Spinal cord (tissue), 10 donors: Measurements from ENCODE around the gene TPO. TPM values are rescaled to one million over a fixed set of nuclear protein-coding genes. Genes with fewer than 3 reads are reported as not detected.

ENCODE experiments used
- DNase-seq, 6 donors: peaks; one replicate each; pipeline versions ENCODE4 v3.0.0 to v3.0.0-alpha.2; 2013 to 2015; ENCODE audit warnings: low spot score in 6 of 6, low read depth in 4 of 6
- H3K27ac ChIP-seq: one replicate; pipeline ENCODE4 v1.5.1; 2013; ENCODE audit warnings: low read depth, low read length, control low read depth
- H3K27me3 ChIP-seq: one replicate; pipeline ENCODE4 v1.6.1; 2013; ENCODE audit warnings: low read length; ENCODE audit not compliant: control insufficient read depth, insufficient read depth
- H3K36me3 ChIP-seq: one replicate; pipeline ENCODE4 v1.6.1; 2013; ENCODE audit warnings: low read length; ENCODE audit not compliant: control insufficient read depth, insufficient read depth
- H3K4me1 ChIP-seq: one replicate; pipeline ENCODE4 v1.6.1; 2013; ENCODE audit warnings: low read length; ENCODE audit not compliant: control insufficient read depth, insufficient read depth
- H3K4me3 ChIP-seq: one replicate; pipeline ENCODE4 v1.5.1; 2013; ENCODE audit warnings: low read depth, low read length, control low read depth
- H3K9me3 ChIP-seq: one replicate; pipeline ENCODE4 v1.6.1; 2013; ENCODE audit warnings: low read length; ENCODE audit not compliant: control insufficient read depth, insufficient read depth
- WGBS: methylation state at CpG from one replicate; pipeline ENCODE4 v1.1.5; 2013; ENCODE audit warnings: missing lambda C conversion rate; ENCODE audit not compliant: insufficient coverage; 5-methylcytosine and 5-hydroxymethylcytosine counted together
- polyA plus RNA-seq, 2 donors: library from polyadenylated mRNA; unstranded; fragments of 120-200 nt; gene quantifications; one replicate each; pipeline ENCODE4 v1.2.1, GENCODE V29; 2013; ENCODE audit not compliant: insufficient read length in 2 of 2
- total RNA-seq, 2 donors: library from RNA; depleted of rRNA in 1 of 2; stranded (reverse); fragments of 120-200 nt in 1 of 2; fragments of >200 nt in 1 of 2; gene quantifications; one replicate each; pipeline versions ENCODE4 v1.2.3 to v1.2.4, GENCODE V29; 2013 to 2014
- donor health status: healthy.

Gene TPO
- total and polyA plus RNA-seq, 4 donors = 0.06 to 0.80 (median 0.29) TPM

- H3K27me3 ChIP-seq = no peaks in the 10 kb centered on the region
- no peaks in the 10 kb centered on the region for H3K4me1 ChIP-seq
- H3K27ac ChIP-seq = no peak overlapping the region
- WGBS = 85% methylated on average over 30 of the region's 36 CpGs
- H3K4me3 ChIP-seq = no peak overlapping the region
- no peaks in the 10 kb centered on the region for H3K9me3 ChIP-seq
- no peaks in the 10 kb centered on the region for H3K36me3 ChIP-seq
- DNase-seq = no peak
Observed at GRCh38 chr2:1503471-1504310, 90.4 kb downstream of the TPO start.

DNA sequence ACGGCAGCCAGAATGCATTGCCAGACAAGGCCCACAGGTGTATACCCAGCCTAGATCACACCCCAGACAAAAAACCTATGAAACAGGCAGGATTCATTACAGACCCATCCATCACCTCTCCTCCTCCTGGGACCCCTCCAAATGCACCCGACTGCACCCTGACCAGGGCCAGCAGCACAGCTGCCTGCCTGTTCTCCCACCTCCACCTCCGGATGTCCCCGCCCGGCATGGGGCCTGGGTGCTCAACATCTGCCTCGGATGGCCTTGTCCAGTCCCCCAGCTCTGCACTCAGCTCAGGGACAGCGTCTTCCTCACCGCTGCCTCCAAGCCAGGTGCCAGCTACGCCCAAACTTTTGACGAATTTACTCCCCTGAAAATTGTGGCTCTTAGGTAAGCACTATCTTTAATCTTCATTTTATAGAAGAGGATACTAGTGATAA is 91.1 kb downstream of the TPO start:
- Histone ChIP-seq H3K9me3 (no peaks in the 10 kb centered on the region), H3K27ac (no peak overlapping the region), H3K27me3 (no peaks in the 10 kb centered on the region), H3K4me1 (no peaks in the 10 kb centered on the region), H3K36me3 (no peaks in the 10 kb centered on the region), H3K4me3 (no peak overlapping the region)
- 93% methylated on average over 7 of the region's 10 CpGs for WGBS
- no peak for DNase-seq

- Histone ChIP-seq H3K27me3 (no peaks in the 10 kb centered on the region), H3K9me3 (no peaks in the 10 kb centered on the region), H3K4me1 (no peaks in the 10 kb centered on the region), H3K27ac (no peak overlapping the region), H3K36me3 (no peaks in the 10 kb centered on the region), H3K4me3 (no peak overlapping the region)
- WGBS = 91% methylated on average over 9 of the region's 10 CpGs
- DNase-seq = no peak
Observed at GRCh38 chr2:1505031-1505441, 91.8 kb downstream of the TPO start.

DNA sequence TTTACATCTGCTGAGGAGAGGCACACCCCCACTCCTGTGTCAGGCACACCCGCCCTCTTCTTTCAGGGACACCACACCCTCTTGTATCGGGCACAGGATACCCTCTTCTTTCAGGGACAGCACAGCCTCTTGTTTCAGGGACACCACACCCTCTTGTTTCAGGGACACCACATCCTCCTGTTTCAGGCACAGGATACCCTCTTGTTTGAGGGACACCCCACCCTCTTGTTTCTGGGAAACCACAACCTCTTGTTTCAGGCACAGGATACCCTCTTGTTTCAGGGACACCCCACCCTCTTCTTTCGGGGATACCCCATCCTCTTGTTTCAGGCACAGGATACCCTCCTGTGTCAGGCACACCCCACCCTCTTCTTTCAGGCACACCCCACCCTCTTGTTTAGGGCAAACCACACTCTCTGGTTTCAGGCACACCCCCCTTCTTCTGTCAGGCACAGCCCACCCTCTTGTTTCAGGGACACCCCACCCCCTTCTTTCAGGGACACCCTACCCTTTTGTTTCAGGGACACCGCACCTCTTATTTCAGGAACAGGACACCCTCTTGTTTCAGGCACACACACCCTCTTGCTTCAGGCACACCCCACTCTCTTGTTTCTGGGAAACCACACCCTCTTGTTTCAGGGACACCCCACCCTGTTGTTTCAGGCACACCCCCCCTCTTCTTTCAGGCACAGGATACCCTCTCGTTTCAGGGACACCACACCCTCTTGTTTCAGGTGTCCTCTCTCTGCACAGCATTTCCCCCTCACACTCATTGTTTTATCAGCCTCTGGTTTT is 96.2 kb downstream of the TPO start:
- no peak overlapping the region for H3K4me3 ChIP-seq
- no peaks in the 10 kb centered on the region for H3K4me1 ChIP-seq
- 74% methylated on average over 5 of the region's 5 CpGs for WGBS
- peak in 1 of 6 donors; percentile 16 for DNase-seq
- no peaks in the 10 kb centered on the region for H3K27me3 ChIP-seq
- no peaks in the 10 kb centered on the region for H3K36me3 ChIP-seq
- no peak overlapping the region for H3K27ac ChIP-seq
- H3K9me3 ChIP-seq = no peaks in the 10 kb centered on the region

DNA sequence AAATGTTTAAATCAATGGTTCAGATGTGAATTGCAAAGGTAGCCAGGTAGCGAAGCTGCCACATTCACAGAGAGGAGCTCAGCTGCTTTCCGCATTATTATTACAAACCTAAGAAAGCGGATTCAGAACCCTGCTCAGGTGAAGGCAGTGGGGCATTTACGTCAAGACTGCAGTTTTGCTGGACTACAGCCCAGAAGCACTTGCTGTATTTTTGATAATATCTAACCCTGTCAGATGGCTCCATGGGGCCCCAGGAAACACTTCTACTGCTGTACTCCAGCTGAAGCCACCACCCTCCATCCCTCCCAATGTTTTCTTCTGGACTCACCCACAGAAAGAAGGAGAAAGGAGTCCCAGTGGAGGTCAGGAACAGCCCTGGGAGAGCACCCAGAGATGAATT is 96.9 kb downstream of the TPO start:
- Histone ChIP-seq H3K27me3 (no peaks in the 10 kb centered on the region), H3K4me1 (no peaks in the 10 kb centered on the region), H3K27ac (no peak overlapping the region), H3K4me3 (no peak overlapping the region), H3K9me3 (no peaks in the 10 kb centered on the region), H3K36me3 (no peaks in the 10 kb centered on the region)
- WGBS = 91% methylated on average over 3 of the region's 4 CpGs
- peak in 1 of 6 donors; percentile 14 for DNase-seq

GRCh38 chr2:1511455-1511854 is 98.2 kb downstream of the TPO start:
- Histone ChIP-seq H3K4me1 (no peaks in the 10 kb centered on the region), H3K36me3 (no peaks in the 10 kb centered on the region), H3K4me3 (no peak overlapping the region), H3K27me3 (no peaks in the 10 kb centered on the region), H3K9me3 (no peaks in the 10 kb centered on the region), H3K27ac (no peak overlapping the region)
- no peak for DNase-seq
- WGBS = 46% methylated on average over 2 of the region's 6 CpGs

DNA sequence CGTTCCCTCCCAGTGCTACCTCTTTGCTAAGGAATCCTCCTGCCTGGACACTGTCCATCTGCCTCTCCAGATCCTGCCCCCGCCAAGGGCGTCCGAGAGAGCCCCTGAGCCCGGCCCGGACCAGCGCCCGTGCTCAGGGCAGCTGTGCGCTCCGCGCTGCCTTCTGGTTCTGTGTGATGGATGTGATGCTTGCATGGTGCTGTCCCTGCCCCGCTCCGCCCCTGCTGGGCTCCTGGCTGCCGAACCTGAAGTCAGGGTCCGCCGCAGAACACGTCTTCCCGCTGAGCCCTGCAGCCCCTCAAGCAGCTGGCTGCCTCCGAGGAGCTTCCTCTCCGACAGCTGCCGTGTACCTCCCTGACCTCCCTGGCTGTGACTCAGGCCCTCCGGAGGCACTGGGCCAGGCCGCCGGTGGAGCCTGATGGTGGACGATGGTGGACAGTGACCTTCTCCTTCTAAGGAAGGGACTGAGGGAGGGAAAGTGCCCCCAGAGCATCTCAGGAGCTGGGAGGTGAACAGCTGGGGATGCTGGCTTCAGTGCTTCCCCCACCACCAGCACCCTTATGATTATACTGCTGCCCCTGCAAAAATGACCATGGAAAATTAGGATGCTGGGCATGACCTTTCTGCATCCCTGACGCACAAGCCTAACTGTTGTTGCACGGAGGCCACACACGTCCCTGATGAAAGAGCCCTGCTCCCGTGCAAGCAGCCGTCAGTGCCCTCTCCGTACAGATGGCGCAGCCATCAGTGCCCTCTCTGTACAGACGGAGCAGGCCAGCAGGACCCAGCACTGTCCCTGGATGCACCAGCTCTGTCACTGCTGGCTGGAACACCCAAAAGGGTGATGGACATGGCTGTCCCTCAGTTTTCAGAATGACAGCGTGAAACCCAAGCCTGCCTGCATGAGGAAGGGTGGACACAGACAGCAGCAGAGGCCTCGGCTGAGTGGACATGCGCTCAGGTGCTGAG is 99.3 kb downstream of the TPO start:
- no peaks in the 10 kb centered on the region for H3K36me3 ChIP-seq
- H3K4me3 ChIP-seq = no peak overlapping the region
- no peaks in the 10 kb centered on the region for H3K9me3 ChIP-seq
- no peaks in the 10 kb centered on the region for H3K4me1 ChIP-seq
- H3K27ac ChIP-seq = no peak overlapping the region
- 84% methylated on average over 30 of the region's 36 CpGs for WGBS
- no peaks in the 10 kb centered on the region for H3K27me3 ChIP-seq
- DNase-seq = no peak

DNA sequence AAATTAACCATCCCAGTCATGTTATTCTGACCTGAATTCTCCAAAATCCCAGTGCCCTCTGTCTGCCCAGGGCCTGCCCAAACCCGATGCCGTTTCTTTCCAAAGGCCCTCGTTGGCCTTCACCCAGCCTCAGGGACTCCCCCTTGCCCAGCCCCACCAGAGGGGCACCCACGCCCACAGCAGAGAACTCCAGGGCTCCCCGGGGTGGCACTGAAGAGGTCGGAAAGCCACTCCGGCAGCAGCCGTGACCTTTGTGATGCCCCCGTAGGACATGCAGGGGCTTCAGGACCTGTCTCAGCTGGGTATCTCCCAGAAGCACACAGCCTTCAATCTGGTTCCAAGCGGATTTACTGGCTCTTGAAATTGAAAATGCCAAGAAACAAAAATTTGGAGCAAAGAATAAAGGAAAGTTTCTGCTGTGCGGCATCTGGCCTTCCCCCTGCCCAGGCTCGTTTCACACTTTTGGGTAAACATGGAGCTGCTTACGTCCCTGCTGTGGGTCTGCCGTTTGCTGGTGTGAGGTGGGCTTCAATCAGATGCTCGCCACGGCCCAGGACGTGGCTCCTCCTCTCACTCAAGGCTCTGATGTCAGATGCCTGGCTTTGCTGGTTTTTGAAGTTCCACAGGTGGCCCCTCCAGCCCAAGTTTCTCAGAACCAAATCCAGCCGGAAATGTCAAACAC is 101.3 kb downstream of the TPO start:
- Histone ChIP-seq H3K27me3 (no peaks in the 10 kb centered on the region), H3K4me1 (no peaks in the 10 kb centered on the region), H3K36me3 (no peaks in the 10 kb centered on the region), H3K4me3 (no peak overlapping the region), H3K9me3 (no peaks in the 10 kb centered on the region), H3K27ac (no peak overlapping the region)
- DNase-seq = no peak
- WGBS = 75% methylated on average over 16 of the region's 18 CpGs

- no peaks in the 10 kb centered on the region for H3K4me1 ChIP-seq
- WGBS = 70% methylated on average over 8 of the region's 8 CpGs
- DNase-seq = no peak
Observed at GRCh38 chr2:1515073-1515430, 101.8 kb downstream of the TPO start.

More at GRCh38 chr2:1515073-1515430, 101.8 kb downstream of the TPO start:
- H3K27ac ChIP-seq = no peak overlapping the region
- no peaks in the 10 kb centered on the region for H3K27me3 ChIP-seq
- H3K9me3 ChIP-seq = no peaks in the 10 kb centered on the region
- H3K4me3 ChIP-seq = no peak overlapping the region
- no peaks in the 10 kb centered on the region for H3K36me3 ChIP-seq
